HG02970 (cell line): ENCODE results near the gene MCOLN3.

ENCODE experiments used
- ATAC-seq: cut with Tn5 transposase; IDR thresholded peaks from one replicate; pipeline ENCODE4 v1.9.1; 2021; ENCODE audit warnings: mild to moderate bottlenecking, moderate library complexity, moderate number of reproducible peaks; ENCODE audit not compliant: unreplicated experiment, low FRiP score

Gene MCOLN3

GRCh38 chr1:85048296-85049064 lies at the start of gene MCOLN3:
TSS of gene MCOLN3 (minus strand) at chr1:85048500. CDS start at chr1:85045360, 3,140 bp downstream.
- peak; percentile 71 for ATAC-seq

- ATAC-seq = no peak
These were observed 45.3 kb upstream of the MCOLN3 start for GRCh38 chr1:85093644-85094043.

GRCh38 chr1:85091671-85092280 lies 43.5 kb upstream of the MCOLN3 start:
- ATAC-seq = no peak

GRCh38 chr1:85090225-85090624 lies 41.9 kb upstream of the MCOLN3 start:
- no peak for ATAC-seq

- no peak for ATAC-seq
These were observed 40.9 kb upstream of the MCOLN3 start for GRCh38 chr1:85089203-85089602.

- no peak for ATAC-seq
These were observed 40.1 kb upstream of the MCOLN3 start for GRCh38 chr1:85088408-85088784.

GRCh38 chr1:85087659-85088407 lies 39.5 kb upstream of the MCOLN3 start:
- ATAC-seq = no peak

- ATAC-seq = no peak
These were observed 37.1 kb upstream of the MCOLN3 start for GRCh38 chr1:85085417-85085816.

- no peak for ATAC-seq
These were observed 30.6 kb upstream of the MCOLN3 start for GRCh38 chr1:85078903-85079302.

GRCh38 chr1:85074365-85074964 lies 26.2 kb upstream of the MCOLN3 start:
- no peak for ATAC-seq

- no peak for ATAC-seq
These were observed 22.7 kb upstream of the MCOLN3 start for GRCh38 chr1:85070972-85071492.

GRCh38 chr1:85068846-85069245 lies 20.5 kb upstream of the MCOLN3 start:
- ATAC-seq = no peak

GRCh38 chr1:85065550-85065949 lies 17.2 kb upstream of the MCOLN3 start:
- no peak for ATAC-seq

GRCh38 chr1:85062425-85063026 lies 14.2 kb upstream of the MCOLN3 start:
- ATAC-seq = peak; percentile 2

GRCh38 chr1:85061711-85062424 lies 13.6 kb upstream of the MCOLN3 start:
- ATAC-seq = peak; percentile 100

- no peak for ATAC-seq
These were observed 11.7 kb upstream of the MCOLN3 start for GRCh38 chr1:85060038-85060437.

GRCh38 chr1:85059563-85059962 lies 11.3 kb upstream of the MCOLN3 start:
- no peak for ATAC-seq

- ATAC-seq = no peak
These were observed 10.5 kb upstream of the MCOLN3 start for GRCh38 chr1:85058786-85059185.

GRCh38 chr1:85058311-85058710 lies 10.0 kb upstream of the MCOLN3 start:
- ATAC-seq = no peak

- ATAC-seq = no peak
These were observed 6.4 kb upstream of the MCOLN3 start for GRCh38 chr1:85054664-85055063.
